SK-N-SH (cell line): Measurements from ENCODE around the gene ITGA6. TPM values are rescaled to one million over a fixed set of nuclear protein-coding genes. Genes with fewer than 3 reads are reported as not detected.

Source experiments
- CTCF ChIA-PET: fragments of 300-600, 350-600 bp; formaldehyde crosslinking; extraction: SDS; loops from one replicate; lab custom pipeline; 2021; lab: Yijun Ruan, JAX
- POLR2A ChIA-PET: fragments of 350-600 bp; sonication (Branson Sonifier 250); formaldehyde crosslinking; extraction: SDS; loops from one replicate; lab custom pipeline; 2020; ENCODE audit warnings: antibody characterized with exemption, inconsistent platforms; lab: Yijun Ruan, JAX
- DNase-seq: peaks from one replicate; pipeline ENCODE4 v3.0.0; 2012
- H2AFZ ChIP-seq: fragments of 200-600 bp; sonication (generic); 2 replicates; pipeline ENCODE4 v1.8.1; 2016; ENCODE audit warnings: antibody characterized with exemption, mild to moderate bottlenecking, low read depth
- H3F3A ChIP-seq: fragments of 200-600 bp; sonication (generic); replicated peaks from 2 replicates; pipeline ENCODE3; 2016; ENCODE audit warnings: antibody characterized with exemption, mild to moderate bottlenecking; ENCODE audit not compliant: insufficient read depth
- H3K27ac ChIP-seq, 2 experiments: fragments of 200-500 bp in 1 of 2; fragments of 200-600 bp in 1 of 2; sonication (Bioruptor generic) in 1 of 2; sonication (generic), shearing (Covaris generic) in 1 of 2; 2 replicates each; pipeline versions ENCODE4 v1.5.1 to v1.6.1; 2014 to 2016; ENCODE audit warnings: low read depth in 2 of 2, inconsistent platforms in 1 of 2, low read length in 1 of 2, mild to moderate bottlenecking in 1 of 2, mixed read lengths in 1 of 2
- H3K27me3 ChIP-seq: fragments of 200-600 bp; sonication (generic), shearing (Covaris generic); 2 replicates; pipeline ENCODE4 v1.6.1; 2016; ENCODE audit warnings: mixed run types; ENCODE audit not compliant: insufficient read depth
- H3K36me3 ChIP-seq, 2 experiments: fragments of 200-500 bp in 1 of 2; fragments of 200-600 bp in 1 of 2; sonication (Bioruptor generic) in 1 of 2; sonication (generic) in 1 of 2; replicated peaks in 1 of 2; 2 replicates each; pipeline versions ENCODE3 to v1.5.1; 2014 to 2016; ENCODE audit warnings: low read length in 1 of 2, mild to moderate bottlenecking in 1 of 2; ENCODE audit not compliant: insufficient read depth in 2 of 2, control insufficient read depth in 1 of 2
- H3K4me1 ChIP-seq, 2 experiments: fragments of 200-500 bp in 1 of 2; fragments of 200-600 bp in 1 of 2; sonication (Bioruptor generic) in 1 of 2; sonication (generic), shearing (Covaris generic) in 1 of 2; 2 replicates each; pipeline versions ENCODE4 v1.5.1 to v1.6.1; 2014 to 2016; ENCODE audit warnings: low read depth in 1 of 2, low read length in 1 of 2, mixed run types in 1 of 2; ENCODE audit not compliant: insufficient read depth in 2 of 2, control insufficient read depth in 1 of 2
- H3K4me2 ChIP-seq: fragments of 200-600 bp; sonication (generic), shearing (Covaris generic); 2 replicates; pipeline ENCODE4 v1.6.1; 2017; ENCODE audit warnings: mixed run types
- H3K4me3 ChIP-seq, 2 experiments: fragments of 200-500 bp in 1 of 2; fragments of 200-600 bp in 1 of 2; sonication (Bioruptor generic) in 1 of 2; sonication (generic), shearing (Covaris generic) in 1 of 2; 2 replicates each; pipeline versions ENCODE4 v1.5.1 to v1.8.1; 2014 to 2016; ENCODE audit warnings: low read depth in 2 of 2, inconsistent platforms in 1 of 2, low read length in 1 of 2, mild to moderate bottlenecking in 1 of 2, mixed read lengths in 1 of 2, moderate library complexity in 1 of 2
- H3K79me2 ChIP-seq: fragments of 200-600 bp; sonication (generic); 2 replicates; pipeline ENCODE4 v1.8.1; 2017; ENCODE audit warnings: mild to moderate bottlenecking; ENCODE audit not compliant: insufficient read depth
- H3K9ac ChIP-seq: fragments of 200-600 bp; sonication (generic); 2 replicates; pipeline ENCODE4 v1.6.1; 2017; ENCODE audit warnings: mixed run types
- H3K9me2 ChIP-seq: fragments of 200-600 bp; sonication (generic); 2 replicates; pipeline ENCODE4 v1.6.1; 2017; ENCODE audit warnings: mixed run types
- H3K9me3 ChIP-seq: fragments of 200-600 bp; sonication (generic); 2 replicates; pipeline ENCODE4 v1.6.1; 2017; ENCODE audit warnings: mixed run types, mild to moderate bottlenecking, moderate library complexity
- H4K20me1 ChIP-seq: fragments of 200-600 bp; sonication (generic); 2 replicates; pipeline ENCODE4 v1.6.1; 2017; ENCODE audit warnings: mild to moderate bottlenecking, mixed run types; ENCODE audit not compliant: insufficient read depth
- CHD2 ChIP-seq: fragments of 150-350 bp; IDR thresholded peaks from 2 replicates; pipeline ENCODE4 v1.6.1; 2018; ENCODE audit warnings: low read length; ENCODE audit not compliant: partially characterized antibody
- FOSL2 ChIP-seq: IDR thresholded peaks from 2 replicates; pipeline ENCODE4 v1.4.0; 2012; ENCODE audit warnings: low read depth, mild to moderate bottlenecking, moderate library complexity, borderline replicate concordance
- FOXJ3 ChIP-seq: sonication (generic); formaldehyde crosslinking; IDR thresholded peaks from 2 replicates; pipeline ENCODE4 v1.5.1; 2020; ENCODE audit warnings: mild to moderate bottlenecking, missing genetic modification reagents
- FOXM1 ChIP-seq: IDR thresholded peaks from 2 replicates; pipeline ENCODE4 v1.4.0; 2012; ENCODE audit warnings: low read depth, mild to moderate bottlenecking
- IRF3 ChIP-seq: fragments of 150-350 bp; IDR thresholded peaks from 2 replicates; pipeline ENCODE4 v1.6.1; 2016; ENCODE audit warnings: mild to moderate bottlenecking, low read depth, low read length
- NFIC ChIP-seq: IDR thresholded peaks from 2 replicates; pipeline ENCODE4 v1.4.0; 2012; ENCODE audit warnings: borderline replicate concordance
- PBX3 ChIP-seq: IDR thresholded peaks from 2 replicates; pipeline ENCODE4; 2012
- POLR2AphosphoS5 ChIP-seq: IDR thresholded peaks from 2 replicates; pipeline ENCODE4 v1.6.1; 2012; ENCODE audit warnings: low read depth, low read length
- REST ChIP-seq: IDR thresholded peaks from 2 replicates; pipeline ENCODE4 v1.6.1; 2012; ENCODE audit warnings: mild to moderate bottlenecking, low read depth, low read length, moderate library complexity
- RFX5 ChIP-seq: IDR thresholded peaks from 2 replicates; pipeline ENCODE4 v1.6.1; 2012; ENCODE audit warnings: mild to moderate bottlenecking, improper control_type of control experiment, low read length
- RXRA ChIP-seq: IDR thresholded peaks from 2 replicates; pipeline ENCODE4 v1.4.0; 2012; ENCODE audit warnings: low read depth, mild to moderate bottlenecking, borderline replicate concordance
- SMC3 ChIP-seq: IDR thresholded peaks from 2 replicates; pipeline ENCODE4 v1.6.1; 2012; ENCODE audit warnings: low read depth, low read length, improper control_type of control experiment
- TAF1 ChIP-seq: IDR thresholded peaks from 2 replicates; pipeline ENCODE4 v1.6.1; 2012; ENCODE audit warnings: low read depth, mild to moderate bottlenecking, low read length, moderate library complexity, borderline replicate concordance
- TCF12 ChIP-seq: IDR thresholded peaks from 2 replicates; pipeline ENCODE4 v1.4.0; 2012
- YY1 ChIP-seq: IDR thresholded peaks from 2 replicates; pipeline ENCODE4 v1.4.0; 2012; ENCODE audit warnings: low read depth, mild to moderate bottlenecking
- ZBTB33 ChIP-seq: IDR thresholded peaks from 2 replicates; pipeline ENCODE4 v1.4.0; 2012; ENCODE audit warnings: low read depth, borderline replicate concordance
- WGBS: methylation state at CpG from one replicate; pipeline ENCODE4 v1.1.6; 2017; ENCODE audit warnings: low lambda C conversion rate; 5-methylcytosine and 5-hydroxymethylcytosine counted together
- polyA plus RNA-seq, 3 experiments: library from polyadenylated mRNA; depleted of rRNA; stranded (reverse); fragments of >200 nt; gene quantifications; 2 replicates each; pipeline ENCODE4 v1.2.3, GENCODE V29; 2012
- TF ChIP-seq, protein P1 (sequence below): IDR thresholded peaks from 2 replicates; pipeline ENCODE4 v1.4.0; 2012; ENCODE audit warnings: low read depth

The ITGA6 gene
- polyA plus RNA-seq, 1 of the 3 experiments (the other 2 are of a cell fraction) = 26.0 TPM

- no peak overlapping the region for H3K4me2 ChIP-seq
- H3K27ac ChIP-seq = no peak overlapping the region
- H3K79me2 ChIP-seq = no peaks in the 10 kb centered on the region
- POLR2A ChIA-PET = no interaction called here
- no peaks in the 10 kb centered on the region for H3K9me2 ChIP-seq
- H2AFZ ChIP-seq = no peak overlapping the region
- no peaks in the 10 kb centered on the region for H4K20me1 ChIP-seq
- H3K4me1 ChIP-seq = no peaks in the 10 kb centered on the region
- CTCF ChIA-PET = no interaction called here
- H3F3A ChIP-seq = no peaks in the 10 kb centered on the region
- no peak overlapping the region for H3K9ac ChIP-seq
- H3K27me3 ChIP-seq = no peaks in the 10 kb centered on the region
- no peak for TF ChIP-seq RXRA
- TF ChIP-seq SMC3 = no peak
- TF ChIP-seq YY1 = no peak
- no peak for TF ChIP-seq IRF3
- TF ChIP-seq PBX3 = no peak
- TF ChIP-seq POLR2AphosphoS5 = no peak
- no peak for TF ChIP-seq TCF12
- no peak for TF ChIP-seq FOSL2
- no peak for TF ChIP-seq REST
- no peak for TF ChIP-seq CHD2
- TF ChIP-seq, protein P1, sequence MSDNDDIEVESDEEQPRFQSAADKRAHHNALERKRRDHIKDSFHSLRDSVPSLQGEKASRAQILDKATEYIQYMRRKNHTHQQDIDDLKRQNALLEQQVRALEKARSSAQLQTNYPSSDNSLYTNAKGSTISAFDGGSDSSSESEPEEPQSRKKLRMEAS = no peak
- DNase-seq = no peak
- no peaks in the 10 kb centered on the region for H3K9me3 ChIP-seq
- no peak overlapping the region for H3K4me3 ChIP-seq
- H3K36me3 ChIP-seq = no peaks in the 10 kb centered on the region
These were observed 91.6 kb downstream of the ITGA6 start for GRCh38 chr2:172518995-172519394.

DNA sequence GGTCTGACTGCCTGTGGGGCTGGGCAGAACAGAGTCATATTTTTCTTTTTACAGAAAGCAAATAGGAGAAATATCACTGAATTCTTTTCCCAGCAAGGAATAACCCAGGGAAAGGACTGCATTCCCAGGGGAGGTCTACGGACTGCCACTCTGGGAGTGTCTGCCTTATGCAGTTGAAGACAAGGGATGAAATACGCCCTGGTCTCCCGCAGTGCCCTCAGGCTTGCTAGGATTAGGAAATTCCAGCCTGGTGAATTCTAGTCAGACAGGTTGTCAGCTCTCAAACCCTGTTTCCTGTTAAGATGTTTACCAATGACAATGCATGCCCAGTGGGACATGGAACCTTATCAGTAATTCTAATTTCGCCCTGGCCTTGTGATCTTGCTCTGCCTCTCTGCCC is 98.2 kb downstream of the ITGA6 start:
- Histone ChIP-seq H4K20me1 (no peaks in the 10 kb centered on the region), H3K9ac (no peak overlapping the region), H3K79me2 (no peaks in the 10 kb centered on the region), H2AFZ (no peak overlapping the region), H3K27ac (no peak overlapping the region), H3K4me1 (no peaks in the 10 kb centered on the region), H3K27me3 (no peaks in the 10 kb centered on the region), H3K4me2 (no peak overlapping the region), H3K9me2 (no peaks in the 10 kb centered on the region), H3F3A (no peaks in the 10 kb centered on the region), H3K9me3 (no peaks in the 10 kb centered on the region), H3K36me3 (no peaks in the 10 kb centered on the region), H3K4me3 (no peak overlapping the region)
- CTCF ChIA-PET = no interaction called here
- 78% methylated on average over 4 of the region's 4 CpGs for WGBS
- DNase-seq = no peak
- POLR2A ChIA-PET = no interaction called here
- TF ChIP-seq FOXJ3 (CRISPR knock-in tag) (no peak), POLR2AphosphoS5 (no peak), FOXM1 (no peak), NFIC (no peak), TCF12 (no peak), TAF1 (no peak), REST (no peak), ZBTB33 (no peak), RFX5 (no peak)
